GM12891 (cell line): ENCODE measurements around the gene AURKB.

Source experiments
- POLR2A ChIP-seq: IDR thresholded peaks from 2 replicates; pipeline ENCODE4 v1.6.1; 2011; ENCODE audit warnings: low read depth, low read length, control low read depth
- SPI1 ChIP-seq: IDR thresholded peaks from 2 replicates; pipeline ENCODE4 v1.6.1; 2011; ENCODE audit warnings: low read depth, low read length, control low read depth
- TAF1 ChIP-seq: IDR thresholded peaks from 2 replicates; pipeline ENCODE4 v1.6.1; 2011; ENCODE audit warnings: low read depth, low read length, control low read depth

GRCh38 chr17:8162997-8163977 lies 47.1 kb downstream of the AURKB start:
- no peak for TF ChIP-seq TAF1
- no peak for TF ChIP-seq POLR2A
- TF ChIP-seq SPI1 = no peak
